SK-N-SH (cell line): ENCODE data around the gene PI3.

Experiments used
- ELF1 ChIP-seq: IDR thresholded peaks from 2 replicates; pipeline ENCODE4 v1.4.0; 2012
- EP300 ChIP-seq, 2 experiments: IDR thresholded peaks; 2 replicates each; pipeline versions ENCODE4 v1.4.0 to v1.6.1; 2012; ENCODE audit warnings: borderline replicate concordance in 1 of 2, low read depth in 1 of 2, low read length in 1 of 2
- FOXM1 ChIP-seq: IDR thresholded peaks from 2 replicates; pipeline ENCODE4 v1.4.0; 2012; ENCODE audit warnings: low read depth, mild to moderate bottlenecking
- MEF2A ChIP-seq: IDR thresholded peaks from 2 replicates; pipeline ENCODE4 v1.4.0; 2012; ENCODE audit warnings: low read depth, borderline replicate concordance
- MXI1 ChIP-seq: IDR thresholded peaks from 2 replicates; pipeline ENCODE4 v1.6.1; 2012; ENCODE audit warnings: mild to moderate bottlenecking, low read depth, low read length, improper control_type of control experiment
- RFX5 ChIP-seq: IDR thresholded peaks from 2 replicates; pipeline ENCODE4 v1.6.1; 2012; ENCODE audit warnings: mild to moderate bottlenecking, improper control_type of control experiment, low read length
- YY1 ChIP-seq: IDR thresholded peaks from 2 replicates; pipeline ENCODE4 v1.4.0; 2012; ENCODE audit warnings: low read depth, mild to moderate bottlenecking
- TF ChIP-seq, protein P1 (sequence below): fragments of 200-600 bp; sonication (generic); IDR thresholded peaks from 2 replicates; pipeline ENCODE4 v1.6.1; 2017; ENCODE audit warnings: antibody characterized with exemption, mild to moderate bottlenecking, moderate library complexity
- TF ChIP-seq, protein P2 (sequence below): fragments of 150-350 bp; IDR thresholded peaks from 2 replicates; pipeline ENCODE4 v1.6.1; 2017; ENCODE audit warnings: antibody characterized with exemption, low read length, low read depth, borderline replicate concordance
- TF ChIP-seq, protein P3 (sequence below): IDR thresholded peaks from 2 replicates; pipeline ENCODE4 v1.4.0; 2012; ENCODE audit warnings: low read depth

DNA sequence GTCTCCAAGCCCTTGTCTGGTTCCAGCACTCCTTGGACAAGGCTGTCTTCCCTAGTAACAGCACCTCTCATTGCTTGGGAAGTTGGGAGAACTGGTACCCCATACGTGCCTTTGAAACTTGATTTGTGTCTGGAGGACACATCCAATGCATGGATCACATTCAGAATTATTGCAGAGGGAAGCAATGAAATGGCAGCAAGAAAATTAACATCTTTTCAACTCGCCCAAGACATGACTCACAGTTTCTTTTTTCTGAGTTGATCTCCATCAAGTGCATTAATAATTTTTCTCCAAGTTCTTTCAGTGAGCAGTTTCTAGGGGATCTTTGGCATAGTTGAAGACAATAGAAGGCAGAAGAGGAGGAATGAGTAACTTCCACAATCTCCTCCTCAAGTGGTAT lies 22.3 kb upstream of the PI3 start:
- TF ChIP-seq, protein P1, sequence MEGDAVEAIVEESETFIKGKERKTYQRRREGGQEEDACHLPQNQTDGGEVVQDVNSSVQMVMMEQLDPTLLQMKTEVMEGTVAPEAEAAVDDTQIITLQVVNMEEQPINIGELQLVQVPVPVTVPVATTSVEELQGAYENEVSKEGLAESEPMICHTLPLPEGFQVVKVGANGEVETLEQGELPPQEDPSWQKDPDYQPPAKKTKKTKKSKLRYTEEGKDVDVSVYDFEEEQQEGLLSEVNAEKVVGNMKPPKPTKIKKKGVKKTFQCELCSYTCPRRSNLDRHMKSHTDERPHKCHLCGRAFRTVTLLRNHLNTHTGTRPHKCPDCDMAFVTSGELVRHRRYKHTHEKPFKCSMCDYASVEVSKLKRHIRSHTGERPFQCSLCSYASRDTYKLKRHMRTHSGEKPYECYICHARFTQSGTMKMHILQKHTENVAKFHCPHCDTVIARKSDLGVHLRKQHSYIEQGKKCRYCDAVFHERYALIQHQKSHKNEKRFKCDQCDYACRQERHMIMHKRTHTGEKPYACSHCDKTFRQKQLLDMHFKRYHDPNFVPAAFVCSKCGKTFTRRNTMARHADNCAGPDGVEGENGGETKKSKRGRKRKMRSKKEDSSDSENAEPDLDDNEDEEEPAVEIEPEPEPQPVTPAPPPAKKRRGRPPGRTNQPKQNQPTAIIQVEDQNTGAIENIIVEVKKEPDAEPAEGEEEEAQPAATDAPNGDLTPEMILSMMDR, result no peak
- TF ChIP-seq, protein P2, sequence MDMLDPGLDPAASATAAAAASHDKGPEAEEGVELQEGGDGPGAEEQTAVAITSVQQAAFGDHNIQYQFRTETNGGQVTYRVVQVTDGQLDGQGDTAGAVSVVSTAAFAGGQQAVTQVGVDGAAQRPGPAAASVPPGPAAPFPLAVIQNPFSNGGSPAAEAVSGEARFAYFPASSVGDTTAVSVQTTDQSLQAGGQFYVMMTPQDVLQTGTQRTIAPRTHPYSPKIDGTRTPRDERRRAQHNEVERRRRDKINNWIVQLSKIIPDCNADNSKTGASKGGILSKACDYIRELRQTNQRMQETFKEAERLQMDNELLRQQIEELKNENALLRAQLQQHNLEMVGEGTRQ, result no peak
- TF ChIP-seq RFX5, result no peak
- TF ChIP-seq FOXM1, result no peak
- no peak for TF ChIP-seq MXI1
- TF ChIP-seq, protein P3, sequence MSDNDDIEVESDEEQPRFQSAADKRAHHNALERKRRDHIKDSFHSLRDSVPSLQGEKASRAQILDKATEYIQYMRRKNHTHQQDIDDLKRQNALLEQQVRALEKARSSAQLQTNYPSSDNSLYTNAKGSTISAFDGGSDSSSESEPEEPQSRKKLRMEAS, result no peak
- no peak for TF ChIP-seq EP300 (IDR thresholded peaks at IDR 0.05; ENCODE audit: borderline replicate concordance in 1 of 2, low read depth in 1 of 2, low read length in 1 of 2)
- TF ChIP-seq ELF1, result no peak
- no peak for TF ChIP-seq YY1
- no peak for TF ChIP-seq MEF2A
